Measurements from ENCODE around the gene FTCDNL1.

The FTCDNL1 gene

DNA sequence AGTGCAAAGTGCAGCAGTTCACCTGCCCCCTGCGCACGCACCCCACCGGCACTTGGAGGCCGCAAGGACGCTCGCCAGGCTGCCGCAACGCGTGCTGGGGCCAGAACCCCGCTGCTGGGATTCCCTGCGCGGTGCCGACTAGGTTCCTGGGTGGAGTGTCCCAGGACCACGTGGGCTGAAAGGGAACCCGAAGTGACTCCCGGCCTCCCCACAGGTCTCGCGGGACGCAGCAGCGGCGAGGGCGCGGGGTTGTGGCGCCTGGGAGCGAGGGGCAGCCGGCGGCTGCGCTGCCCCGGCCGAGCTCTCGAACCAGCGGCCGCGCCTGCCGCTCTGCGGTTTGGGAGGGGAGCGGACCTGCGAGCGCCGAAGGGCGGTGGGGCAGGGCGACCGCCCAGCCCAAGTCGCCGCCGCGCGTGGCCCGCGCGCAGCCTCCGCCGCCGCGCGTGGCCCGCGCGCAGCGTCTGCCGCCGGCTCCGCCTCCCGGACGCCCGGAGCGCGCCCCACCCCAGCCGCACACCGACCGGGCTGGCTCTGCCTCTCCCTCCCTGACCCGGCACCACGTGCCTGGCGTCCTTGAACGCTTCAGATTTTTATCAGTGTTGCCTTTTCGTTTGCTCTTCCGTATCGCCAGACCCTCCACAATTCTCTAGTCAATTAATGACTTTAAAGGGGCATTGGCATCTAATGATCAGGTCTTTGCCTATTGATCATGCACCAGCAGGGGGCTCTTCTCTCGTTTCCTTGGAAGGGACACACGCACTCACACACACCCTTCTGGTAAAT lies at the start of gene FTCDNL1:
TSS of gene FTCDNL1 (minus strand) at position 475 of the 783 bp plus-strand sequence. CDS start 2,230 bp downstream, outside the sequence.
- DNase-seq = peak; percentile 63

DNA sequence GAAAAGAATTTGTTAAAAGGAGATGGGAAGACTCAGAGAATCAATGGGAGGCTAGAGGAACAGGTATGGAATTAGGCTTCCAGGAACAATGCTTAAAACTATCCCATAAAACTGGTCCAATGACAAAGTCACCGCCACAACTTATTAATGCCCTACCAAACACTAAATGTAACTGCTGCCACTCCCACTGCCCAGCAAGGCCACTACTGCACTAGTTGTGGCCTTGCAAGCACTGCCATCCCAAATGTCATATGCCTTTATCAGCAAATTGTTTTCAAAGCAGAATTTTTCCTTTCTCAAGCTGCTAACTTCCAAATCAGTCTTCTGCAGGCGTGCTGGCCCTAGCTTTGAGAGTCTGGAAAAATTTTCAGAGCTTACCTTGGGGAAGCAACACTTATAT lies 45.6 kb upstream of the FTCDNL1 start:
- no peak for DNase-seq

DNA sequence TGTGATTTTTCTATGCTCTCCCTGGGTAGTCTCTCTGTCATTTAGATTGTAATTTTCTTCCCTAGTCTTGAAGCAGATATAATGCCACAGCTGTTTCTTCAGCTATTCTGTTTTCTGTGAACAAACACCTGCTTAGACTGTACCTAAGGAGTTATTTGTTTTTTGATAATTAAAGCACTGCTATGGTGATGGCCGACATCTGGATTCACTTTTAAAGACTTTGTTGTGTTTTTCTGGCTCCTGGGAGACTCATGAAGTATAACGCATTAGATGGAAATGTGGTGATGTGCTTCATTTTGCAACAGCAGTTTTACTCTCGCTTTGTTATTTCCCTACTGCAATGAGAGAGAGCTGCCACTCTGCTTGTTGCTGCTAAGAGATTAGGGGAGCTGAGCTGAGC lies 44.4 kb upstream of the FTCDNL1 start:
- DNase-seq = no peak

DNA sequence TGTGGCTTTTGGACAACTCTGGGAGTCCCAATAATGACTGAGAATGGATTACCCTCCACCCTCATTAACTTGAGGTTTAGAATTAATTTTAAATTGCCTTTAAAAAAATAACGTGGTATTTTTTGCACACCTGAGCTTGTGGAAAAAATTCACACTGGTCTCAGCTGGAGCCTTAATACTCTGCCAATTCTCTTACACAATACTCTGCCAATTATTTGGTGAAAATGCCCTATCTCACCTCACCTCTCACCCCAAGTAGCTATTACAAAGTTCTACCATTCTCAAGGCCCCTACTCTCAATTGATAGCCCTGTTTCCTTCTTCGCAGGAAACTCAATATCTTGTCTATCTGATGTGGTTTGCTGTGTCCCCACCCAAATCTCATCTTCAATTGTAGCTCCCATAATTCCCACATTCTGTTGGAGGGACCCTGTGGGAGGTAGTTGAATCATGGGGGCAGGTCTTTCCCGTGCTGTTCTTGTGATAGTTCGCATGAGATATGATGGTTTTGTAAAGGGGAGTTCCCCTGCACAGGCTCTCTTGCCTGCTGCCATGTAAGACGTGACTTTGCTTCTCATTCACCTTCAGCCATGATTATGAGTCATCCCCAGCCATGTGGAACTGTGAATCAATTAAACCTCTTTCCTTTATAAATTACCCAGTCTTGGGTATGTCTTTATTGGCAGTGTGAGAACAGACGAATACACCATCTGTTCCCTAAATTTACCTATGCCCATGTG lies 32.7 kb upstream of the FTCDNL1 start:
- peak; percentile 9 for DNase-seq

DNA sequence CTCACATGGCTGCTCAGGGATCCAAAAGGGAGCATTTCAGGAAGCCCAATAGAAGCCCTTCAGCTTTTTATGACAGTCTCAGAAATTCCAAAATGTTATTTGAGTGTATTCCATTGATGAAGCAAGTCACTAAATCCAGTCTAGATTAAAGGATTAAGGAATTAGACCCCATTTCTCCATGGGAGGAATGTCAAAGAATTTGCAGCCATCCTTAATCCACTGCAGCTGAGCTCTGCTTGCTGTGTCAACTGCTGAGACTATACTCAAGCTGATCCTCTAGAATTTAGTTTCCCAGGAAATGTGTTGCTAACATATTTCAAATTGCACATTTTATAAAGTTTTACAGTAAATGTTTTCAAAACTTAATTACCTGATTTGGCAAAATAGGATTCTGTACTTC lies 31.7 kb upstream of the FTCDNL1 start:
- no peak for DNase-seq

DNA sequence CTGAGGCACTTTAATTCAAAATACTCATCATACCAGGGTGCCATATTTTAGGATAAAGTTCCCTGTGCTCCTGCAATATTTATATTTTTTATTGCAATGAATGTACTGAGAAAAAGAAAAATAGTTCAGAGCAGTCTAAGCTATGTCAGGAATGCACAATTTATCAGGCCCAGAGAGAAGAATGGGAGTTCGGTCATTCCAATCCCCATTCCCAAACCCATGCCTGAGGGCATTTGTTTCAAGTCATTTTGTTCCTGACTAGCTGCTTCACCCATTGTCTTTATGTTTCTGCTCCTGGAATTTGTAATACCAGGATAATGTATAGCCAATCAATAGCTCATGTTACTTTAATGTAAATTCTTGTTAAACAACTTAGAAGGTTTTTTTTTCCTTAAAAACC lies 24.4 kb upstream of the FTCDNL1 start:
- DNase-seq = no peak

DNA sequence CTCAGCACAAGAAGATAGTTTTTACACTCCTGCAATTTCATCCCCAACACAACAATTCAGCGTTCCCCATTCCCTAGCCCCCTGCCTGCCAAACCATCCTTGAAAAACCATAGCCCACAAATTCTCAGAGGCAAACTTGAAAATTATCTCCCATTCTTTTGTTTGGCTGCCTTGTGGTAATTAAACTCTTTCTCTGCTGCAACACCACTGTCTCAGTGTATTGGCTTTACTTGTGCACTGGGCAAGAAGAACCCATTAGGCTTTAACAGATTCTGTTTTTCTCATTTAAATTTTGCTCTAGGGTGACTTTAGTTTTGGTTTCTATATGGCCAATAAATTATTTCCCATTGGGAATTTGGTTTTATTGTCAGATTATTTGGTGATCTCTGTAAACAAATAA lies 23.2 kb upstream of the FTCDNL1 start:
- no peak for DNase-seq

DNA sequence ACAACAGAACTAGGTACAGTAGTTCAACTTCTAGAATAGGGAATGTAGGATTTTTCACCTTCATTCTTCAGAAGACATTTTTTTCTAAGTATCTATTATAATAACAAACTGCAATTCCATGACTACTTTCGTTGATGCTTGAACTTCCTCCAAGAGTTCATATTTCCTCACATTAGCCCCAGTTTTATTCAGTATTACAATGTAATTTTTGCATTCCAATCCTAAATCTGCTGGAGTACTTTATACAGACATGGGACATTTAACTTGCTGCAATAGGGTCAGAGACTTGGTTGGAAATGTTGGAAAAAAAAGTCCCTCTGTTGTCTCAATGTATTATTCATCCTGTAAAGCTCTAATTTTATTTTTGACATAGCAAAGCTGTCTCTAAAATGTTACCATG lies 19.6 kb upstream of the FTCDNL1 start:
- no peak for DNase-seq

DNA sequence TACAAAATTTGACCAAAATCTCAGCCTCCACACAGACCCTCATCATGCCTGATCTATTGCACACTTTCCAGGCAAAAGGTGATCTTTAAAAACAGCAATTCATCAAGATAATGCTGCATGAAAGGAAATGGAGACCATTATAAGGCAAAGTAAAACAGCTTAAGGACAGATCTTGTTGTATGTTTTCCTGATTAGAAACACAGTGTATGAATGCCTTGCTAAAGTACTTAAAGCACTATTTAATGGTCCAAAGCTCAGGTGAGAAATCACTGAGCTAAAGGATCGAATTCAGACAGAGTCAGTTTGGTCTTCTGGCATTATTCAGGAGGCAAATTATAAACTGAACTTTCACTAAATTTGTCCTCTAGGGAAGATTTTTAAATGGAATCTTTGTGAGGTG lies 18.7 kb upstream of the FTCDNL1 start:
- DNase-seq = no peak

DNA sequence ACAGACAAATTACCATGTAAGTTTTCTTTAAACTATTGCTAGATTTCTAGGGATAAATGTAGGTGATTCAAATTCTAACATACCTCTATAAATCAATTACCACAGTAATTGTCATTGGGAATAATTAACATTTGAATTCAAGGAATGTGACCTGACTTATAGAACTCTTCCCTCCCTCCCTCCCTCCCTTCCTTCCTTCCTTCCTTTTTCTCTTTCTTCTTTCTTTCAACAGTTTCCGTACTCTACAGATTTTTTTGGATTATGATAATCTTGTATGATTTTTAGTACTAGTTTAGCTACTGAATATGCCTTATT lies 18.2 kb upstream of the FTCDNL1 start:
- DNase-seq = no peak

DNA sequence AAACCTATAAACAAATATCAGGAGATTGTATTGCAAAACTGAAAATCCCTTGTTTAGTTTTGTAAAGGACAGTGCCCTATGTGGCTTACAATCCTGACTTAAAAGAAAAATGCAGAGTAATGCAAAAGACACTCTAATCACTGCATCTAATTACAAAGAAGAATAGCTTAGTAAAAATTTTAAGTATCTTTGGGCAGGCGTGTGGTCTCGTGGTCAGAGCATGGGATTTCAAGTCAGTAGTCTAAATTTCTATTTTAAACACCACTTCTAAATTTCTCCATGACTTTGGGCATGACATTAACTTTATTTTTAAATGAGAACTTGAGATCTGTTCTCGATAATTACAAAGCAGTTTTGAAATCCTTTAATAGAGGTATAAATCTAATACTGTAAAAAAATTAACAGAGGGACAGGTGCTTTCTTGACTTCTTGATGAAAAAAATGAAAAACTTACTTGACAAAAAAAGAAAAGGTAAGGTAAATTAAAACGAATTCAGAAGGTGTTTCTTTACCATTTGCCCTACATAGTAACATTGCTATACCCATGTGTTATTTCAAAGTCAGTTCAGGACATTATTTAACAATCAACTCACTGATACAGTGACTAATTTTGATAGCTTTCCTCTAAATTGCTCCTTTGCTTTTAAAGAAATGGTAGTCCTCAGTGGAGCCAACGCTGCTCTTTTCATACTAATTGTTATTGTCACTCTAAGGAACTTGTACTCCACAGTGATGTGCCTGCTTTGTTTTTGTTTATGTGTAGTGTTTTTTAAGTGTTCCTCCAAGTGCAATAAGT lies 17.6 kb upstream of the FTCDNL1 start:
- no peak for DNase-seq

DNA sequence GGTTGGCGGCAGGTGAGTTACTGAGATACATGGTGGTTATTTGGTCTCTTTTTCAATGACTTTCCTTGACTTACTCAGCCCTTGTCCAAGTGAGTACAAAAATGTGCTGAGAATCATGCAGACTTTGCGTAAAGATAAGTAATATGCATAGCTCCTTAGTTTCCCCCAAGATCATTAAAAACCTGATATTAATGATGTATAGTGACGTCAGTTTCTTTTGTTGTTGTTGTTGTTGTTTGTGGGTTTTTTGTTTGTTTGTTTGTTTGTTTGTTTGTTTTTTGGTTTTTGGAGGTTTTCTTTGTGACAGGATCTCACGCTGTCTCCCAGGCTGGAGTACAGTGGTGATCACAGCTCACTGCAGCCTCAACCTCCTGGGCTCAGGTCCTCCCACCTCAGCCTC lies 14.9 kb upstream of the FTCDNL1 start:
- DNase-seq = no peak

DNA sequence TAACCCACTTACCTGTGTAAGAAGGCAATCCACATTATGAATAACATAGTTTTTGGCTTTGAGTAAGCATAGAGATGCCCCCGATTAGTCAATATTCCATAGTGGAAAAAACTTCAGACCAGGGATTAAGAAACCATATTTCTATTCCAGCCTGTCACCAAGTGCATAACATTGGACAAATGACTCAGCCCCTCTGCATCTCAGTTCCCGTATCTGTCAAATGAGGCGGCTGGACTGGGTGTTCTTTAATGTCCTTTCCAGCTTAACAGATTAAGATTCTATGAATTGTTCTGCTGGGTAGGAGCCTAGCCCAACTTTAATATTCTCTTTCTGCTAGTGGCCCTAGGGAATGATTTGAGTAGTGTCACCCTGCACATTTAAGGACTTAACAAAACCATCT lies 11.8 kb upstream of the FTCDNL1 start:
- no peak for DNase-seq

DNA sequence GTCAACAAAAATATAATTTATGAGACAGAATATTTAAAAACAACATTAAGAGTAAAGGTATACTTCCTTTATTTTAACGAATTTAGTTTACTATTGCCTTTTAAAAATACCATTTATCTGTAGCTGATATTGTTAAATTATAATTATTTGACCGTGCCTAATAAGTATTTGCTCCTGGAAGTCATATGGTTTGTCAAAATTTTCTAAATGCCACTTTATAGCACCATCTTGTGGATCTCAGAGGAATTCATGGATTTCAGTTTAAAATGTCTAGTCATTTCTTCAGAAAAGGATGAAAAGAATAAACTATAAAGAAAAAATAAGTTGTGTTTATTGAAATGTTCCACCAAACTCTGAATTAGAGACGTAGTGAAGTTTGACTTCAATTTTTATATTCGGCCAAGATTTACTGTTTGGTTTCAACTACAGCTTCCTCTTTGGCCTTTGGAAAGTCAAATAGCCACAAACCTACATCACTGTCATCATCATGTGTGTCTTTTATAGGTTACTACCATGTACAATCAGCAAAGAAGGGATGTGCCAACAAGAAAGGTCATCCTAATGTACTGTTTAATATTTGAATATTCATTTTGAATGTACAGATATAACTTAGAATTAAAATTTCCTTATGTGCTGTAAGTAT lies 10.3 kb upstream of the FTCDNL1 start:
- peak; percentile 18 for DNase-seq

DNA sequence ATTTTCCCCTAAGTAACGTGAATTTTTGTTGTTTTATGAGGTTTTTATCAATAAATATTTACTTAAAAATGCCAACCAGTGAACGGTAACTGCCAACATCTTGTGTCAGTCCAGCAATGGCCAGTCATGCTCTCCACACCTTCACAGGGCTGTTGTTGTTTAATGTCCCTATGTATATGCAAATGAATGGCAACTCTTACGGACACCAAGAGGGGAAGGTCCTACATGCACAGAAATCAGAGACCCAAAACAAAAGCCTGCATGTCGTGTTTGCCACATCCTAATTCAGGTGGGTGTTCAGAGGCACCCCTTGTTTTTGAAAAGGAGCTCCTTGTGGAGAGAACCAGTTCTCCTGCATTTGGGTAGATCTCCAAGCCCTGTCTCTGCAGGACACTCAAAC lies 4.8 kb upstream of the FTCDNL1 start:
- DNase-seq = no peak

DNA sequence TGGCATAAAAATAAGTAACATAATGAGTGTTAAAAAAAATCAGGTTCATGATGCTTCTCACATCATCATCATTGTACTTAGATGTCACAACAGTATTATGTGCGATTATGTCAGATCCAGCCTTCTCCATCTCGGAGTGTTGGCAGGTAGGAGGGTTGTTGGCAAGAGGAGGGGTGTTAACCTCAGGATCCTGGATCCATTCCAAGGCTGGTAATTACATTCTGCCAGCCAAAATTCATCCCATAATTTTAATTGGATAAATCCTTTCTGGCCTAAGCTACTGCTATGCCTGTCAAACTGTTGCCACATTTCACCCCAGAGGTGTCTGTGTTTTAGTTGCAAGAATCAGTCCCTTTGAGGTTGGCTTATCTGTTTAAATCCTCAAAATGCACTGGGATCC lies 891 bp upstream of the FTCDNL1 start:
- peak; percentile 53 for DNase-seq

DNA sequence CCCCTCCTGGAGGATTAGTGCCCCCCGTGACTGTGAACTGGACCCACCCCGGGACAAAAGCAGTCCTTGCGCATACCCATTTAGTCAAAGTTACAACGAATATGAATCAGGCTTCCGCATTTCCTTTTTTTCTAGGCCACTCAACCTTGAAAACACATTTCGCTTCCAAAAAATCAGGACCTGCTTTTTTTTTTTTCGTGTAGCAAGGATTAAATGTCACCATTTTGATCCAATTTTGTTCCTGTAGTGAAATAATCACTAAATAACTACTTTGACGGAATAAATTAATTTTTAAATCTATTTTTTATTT lies 464 bp upstream of the FTCDNL1 start:
- no peak for DNase-seq

DNA sequence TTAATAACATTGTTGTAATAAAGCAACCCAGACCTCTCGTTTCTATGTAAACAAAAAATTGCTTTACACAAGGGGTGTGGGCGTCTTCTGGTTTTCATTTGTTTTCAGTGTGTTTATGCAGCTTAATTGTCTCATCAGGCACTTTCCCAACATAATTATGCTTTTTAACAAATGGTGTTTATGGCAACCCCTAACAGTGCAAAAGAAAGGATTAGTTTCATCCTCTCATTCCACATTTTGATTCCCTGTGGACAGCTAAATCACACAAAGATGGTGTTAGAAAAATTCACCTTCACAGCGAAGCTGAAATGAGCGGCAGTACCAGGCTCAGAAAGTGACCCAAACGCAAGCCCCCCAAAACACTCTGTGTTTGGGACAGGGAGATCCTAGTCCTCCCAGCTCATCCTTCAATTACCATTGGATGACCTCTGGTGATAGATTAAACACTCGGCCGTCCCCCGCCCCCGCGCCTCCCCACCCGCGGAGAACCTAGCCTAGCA lies 724 bp downstream of the FTCDNL1 start:
- no peak for DNase-seq

DNA sequence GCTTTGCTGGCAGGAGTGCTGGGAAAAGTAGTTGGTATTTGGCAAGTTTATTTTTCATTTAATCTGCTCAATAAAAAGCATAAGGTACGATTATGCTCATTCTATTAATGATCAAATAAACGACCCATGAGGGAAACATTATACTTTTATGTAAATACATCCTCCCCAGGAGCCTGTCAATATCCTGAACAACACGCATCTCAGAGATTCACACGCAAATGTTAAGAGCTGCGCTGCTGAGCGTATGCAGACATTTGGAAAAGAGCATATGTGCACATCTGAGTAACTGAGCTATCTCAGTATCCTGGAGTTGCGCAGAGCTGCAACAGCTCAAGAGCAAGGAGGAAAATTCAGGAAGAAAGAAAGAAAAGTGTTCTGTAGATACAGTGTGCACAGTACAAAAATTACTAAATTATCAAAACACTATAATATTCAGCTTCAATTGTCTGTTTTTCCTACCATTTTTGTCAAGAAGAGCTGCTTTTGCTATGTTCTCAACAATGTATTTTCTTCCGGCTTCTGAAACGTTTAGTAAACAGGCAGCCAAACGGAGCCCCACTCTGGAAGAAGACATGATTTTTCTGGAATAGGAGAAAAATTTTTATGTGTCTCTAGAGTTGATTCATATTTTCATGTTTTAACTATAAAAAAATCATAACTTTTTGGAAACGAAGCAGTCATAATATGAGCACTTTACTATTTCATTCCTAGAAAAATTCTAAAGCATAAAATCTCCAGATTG lies 2.4 kb downstream of the FTCDNL1 start:
- DNase-seq = peak; percentile 4

DNA sequence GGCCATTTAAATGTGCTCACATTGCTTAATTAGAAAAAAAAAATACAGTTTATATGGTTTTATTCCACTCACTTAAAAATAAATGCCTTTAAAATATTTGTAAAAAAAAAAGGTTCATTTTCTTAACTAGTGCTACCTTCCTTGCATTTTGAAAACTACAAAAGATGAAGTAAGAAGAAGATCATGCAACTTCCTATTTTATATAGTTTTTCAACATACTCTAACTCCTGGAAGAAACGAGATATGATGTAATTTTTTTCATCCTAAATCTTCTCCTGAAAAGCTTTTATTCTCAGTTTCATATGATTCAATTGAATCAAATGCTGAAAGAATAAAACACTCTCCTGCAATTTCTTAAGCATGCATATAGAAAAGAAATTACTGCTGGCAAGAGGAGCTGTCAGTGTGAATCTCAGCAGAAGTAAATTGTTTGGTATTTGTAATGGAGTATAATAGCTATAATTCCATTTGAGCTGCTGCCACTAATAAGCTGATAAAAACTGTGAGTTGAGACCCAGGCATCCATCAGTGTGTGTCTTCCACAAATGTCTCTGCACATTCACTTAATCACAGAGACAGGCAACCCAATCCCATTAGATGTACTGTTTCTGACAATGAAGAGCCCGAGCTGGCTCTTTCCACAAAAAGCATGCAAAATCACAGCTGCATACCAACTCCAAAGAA lies 3.7 kb downstream of the FTCDNL1 start:
- no peak for DNase-seq

DNA sequence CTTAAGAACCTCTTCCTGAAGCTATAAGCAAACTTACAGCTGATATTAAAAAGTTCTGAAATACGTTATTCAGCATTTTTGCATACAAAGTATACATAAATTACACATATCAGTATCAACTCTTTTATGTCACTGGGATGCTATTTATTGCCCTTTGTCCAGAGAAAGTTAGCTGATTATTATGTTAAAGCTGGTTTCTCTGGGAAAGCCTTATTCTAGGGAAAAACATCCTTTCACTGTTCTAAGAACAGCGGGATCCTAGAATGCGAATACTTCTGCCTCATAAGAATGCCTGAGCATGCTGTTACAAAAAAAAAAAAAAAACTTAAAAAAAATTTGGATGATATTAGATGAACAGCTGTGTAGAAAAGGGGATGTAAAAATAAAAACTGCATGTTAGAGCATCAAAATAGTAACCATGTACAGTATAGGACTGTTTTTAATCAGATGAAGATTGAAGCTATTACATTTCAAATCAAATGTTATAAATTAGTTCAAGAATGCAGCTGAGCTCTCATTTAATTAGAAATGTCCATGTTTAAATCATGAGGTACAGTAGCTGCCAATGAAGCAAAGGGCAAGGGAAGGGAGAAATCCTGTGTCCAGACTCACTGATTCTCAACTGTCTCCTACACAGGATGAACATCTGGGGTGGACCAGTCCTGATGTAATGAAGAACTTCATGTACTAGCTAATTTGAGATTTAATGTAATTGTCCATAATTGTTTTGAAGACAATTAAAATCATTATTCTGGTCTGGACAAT lies 8.2 kb downstream of the FTCDNL1 start:
- no peak for DNase-seq
